Gastroesophageal sphincter (tissue), 4 donors: ENCODE data around the gene CPOX. TPM values are rescaled to one million over a fixed set of nuclear protein-coding genes. Genes with fewer than 3 reads are reported as not detected.

Experiments
- ATAC-seq: fragments of 150-250 bp; one replicate; pipeline ENCODE4 v1.9.1; 2016; ENCODE audit warnings: mild to moderate bottlenecking, moderate library complexity
- H3K27ac ChIP-seq, 4 donors: fragments of 200-600 bp; sonication (generic) in 3 of 4; 1 replicate in 3 of 4; 2 replicates in 1 of 4; pipeline ENCODE4 v1.5.1; 2016 to 2019
- H3K27me3 ChIP-seq: fragments of 200-600 bp; sonication (generic); one replicate; pipeline ENCODE4 v1.5.1; 2019
- H3K36me3 ChIP-seq, 2 donors: fragments of 200-600 bp; sonication (generic); one replicate each; pipeline ENCODE4 v1.5.1; 2019; ENCODE audit warnings: control low read depth in 1 of 2
- H3K4me1 ChIP-seq, 3 donors: fragments of 200-600 bp; sonication (generic); 1 replicate in 2 of 3; 2 replicates in 1 of 3; pipeline ENCODE4 v1.5.1; 2016 to 2019; ENCODE audit warnings: control low read depth in 2 of 3
- H3K4me3 ChIP-seq, 2 donors: fragments of 200-600 bp; sonication (generic); one replicate each; pipeline ENCODE4 v1.5.1; 2019; ENCODE audit warnings: mild to moderate bottlenecking in 1 of 2, moderate library complexity in 1 of 2
- H3K9me3 ChIP-seq, 3 donors: fragments of 200-600 bp; sonication (generic); one replicate each; pipeline ENCODE4 v1.5.1; 2017 to 2019; ENCODE audit warnings: control low read depth in 2 of 3
- CTCF ChIP-seq, 4 experiments: fragments of 200-600 bp in 2 of 4; fragments of 450-650 bp in 2 of 4; sonication (generic) in 1 of 4; IDR thresholded peaks; one replicate each; pipeline ENCODE4 v1.5.1; 2017 to 2019; ENCODE audit warnings: antibody characterized with exemption in 4 of 4, mild to moderate bottlenecking in 2 of 4, moderate library complexity in 2 of 4
- EP300 ChIP-seq: sonication (generic); formaldehyde crosslinking; IDR thresholded peaks from one replicate; pipeline ENCODE4 v1.6.1; 2017; ENCODE audit warnings: antibody characterized with exemption, mild to moderate bottlenecking
- POLR2A ChIP-seq, 2 donors: fragments of 450-650 bp; IDR thresholded peaks; one replicate each; pipeline ENCODE4 v1.6.1; 2017; ENCODE audit warnings: antibody characterized with exemption in 2 of 2, mild to moderate bottlenecking in 2 of 2, moderate library complexity in 1 of 2
- POLR2AphosphoS5 ChIP-seq: sonication (generic); formaldehyde crosslinking; IDR thresholded peaks from one replicate; pipeline ENCODE4 v1.6.1; 2017; ENCODE audit warnings: antibody characterized with exemption
- whole genome bisulfite sequencing, 2 donors: methylation state at CpG; one replicate each; pipeline ENCODE4 v1.1.5; 2018; ENCODE audit warnings: low coverage in 1 of 2; 5-methylcytosine and 5-hydroxymethylcytosine counted together
- total RNA-seq, 4 donors: library from RNA; depleted of rRNA; stranded (reverse); fragments of >200 nt; gene quantifications; one replicate each; pipeline ENCODE4 v1.1.0, GENCODE V29; 2016

The CPOX gene
- total RNA-seq, 4 donors from 2014 or later, result 11.7 to 26.1 (median 17.1) TPM

GRCh38 chr3:98567666-98568270 lies 25.6 kb downstream of the CPOX start:
- Histone ChIP-seq H3K4me3 (no peak overlapping the region), H3K27ac (no peak overlapping the region), H3K9me3 (no peaks in the 10 kb centered on the region), H3K36me3 (no peaks in the 10 kb centered on the region), H3K27me3 (no peaks in the 10 kb centered on the region), H3K4me1 (no peaks in the 10 kb centered on the region)
- no peak for TF ChIP-seq POLR2AphosphoS5
- TF ChIP-seq POLR2A (IDR thresholded peaks at IDR 0.05), result no peak
- ATAC-seq, result no peak
- WGBS, 2 donors, result 79 to 87% methylated on average over 2 of the region's 2 CpGs

- no peak overlapping the region for H3K4me3 ChIP-seq
- ATAC-seq, result no peak
- H3K27ac ChIP-seq, result no peak overlapping the region
- H3K9me3 ChIP-seq, result no peaks in the 10 kb centered on the region
- no peaks in the 10 kb centered on the region for H3K36me3 ChIP-seq
- no peak for TF ChIP-seq POLR2A (IDR thresholded peaks at IDR 0.05)
- no peak for TF ChIP-seq POLR2AphosphoS5
- no peak for TF ChIP-seq EP300
- TF ChIP-seq CTCF (IDR thresholded peaks at IDR 0.05), result no peak
- WGBS, 2 donors, result 87 to 100% methylated on average over 1 to 3 of the region's 6 CpGs
- no peaks in the 10 kb centered on the region for H3K4me1 ChIP-seq
- H3K27me3 ChIP-seq, result no peaks in the 10 kb centered on the region
These were observed 27.6 kb downstream of the CPOX start for GRCh38 chr3:98565843-98566242.

DNA sequence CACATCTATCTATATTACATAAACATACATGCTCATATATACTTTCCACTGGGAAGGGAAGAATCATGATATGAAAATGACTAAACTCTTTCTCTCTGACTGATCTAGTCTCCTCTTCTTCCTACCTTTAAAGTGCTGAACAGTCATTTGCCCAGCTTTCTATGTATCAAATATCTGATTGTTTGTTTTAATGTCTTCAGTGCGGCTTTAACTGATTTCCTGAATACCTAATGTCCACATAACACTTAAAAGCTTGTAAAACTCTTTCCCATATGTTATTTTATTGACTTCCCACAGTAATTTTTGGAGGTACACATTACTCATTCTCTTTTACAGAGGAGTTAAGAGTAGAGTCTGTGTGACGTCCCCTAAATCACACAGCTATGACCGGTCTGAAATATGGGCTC lies 28.2 kb downstream of the CPOX start:
- H3K9me3 ChIP-seq, result no peaks in the 10 kb centered on the region
- no peaks in the 10 kb centered on the region for H3K27me3 ChIP-seq
- no peak for ATAC-seq
- no peaks in the 10 kb centered on the region for H3K36me3 ChIP-seq
- 46 to 56% methylated on average over 1 to 3 of the region's 3 CpGs for WGBS, 2 donors
- TF ChIP-seq POLR2AphosphoS5, result no peak
- TF ChIP-seq EP300, result no peak
- TF ChIP-seq POLR2A (IDR thresholded peaks at IDR 0.05), result no peak
- no peak for TF ChIP-seq CTCF (IDR thresholded peaks at IDR 0.05)
- H3K4me3 ChIP-seq, result no peak overlapping the region
- H3K27ac ChIP-seq, result no peak overlapping the region
- H3K4me1 ChIP-seq, result no peaks in the 10 kb centered on the region

- ATAC-seq, result no peak
- no peak overlapping the region for H3K27ac ChIP-seq
- H3K27me3 ChIP-seq, result no peaks in the 10 kb centered on the region
- no peaks in the 10 kb centered on the region for H3K4me1 ChIP-seq
- no peak for TF ChIP-seq EP300
- 56 to 78% methylated on average over 5 of the region's 7 CpGs for WGBS, 2 donors
- no peaks in the 10 kb centered on the region for H3K36me3 ChIP-seq
- no peaks in the 10 kb centered on the region for H3K9me3 ChIP-seq
- no peak overlapping the region for H3K4me3 ChIP-seq
These were observed 29.0 kb downstream of the CPOX start for GRCh38 chr3:98564282-98565005.

- 64 to 77% methylated on average over 3 of the region's 4 CpGs for WGBS, 2 donors
- ATAC-seq, result no peak
- Histone ChIP-seq H3K4me1 (no peaks in the 10 kb centered on the region), H3K27me3 (no peaks in the 10 kb centered on the region), H3K27ac (no peak overlapping the region), H3K9me3 (no peaks in the 10 kb centered on the region), H3K36me3 (no peaks in the 10 kb centered on the region), H3K4me3 (no peak overlapping the region)
- TF ChIP-seq CTCF (IDR thresholded peaks at IDR 0.05), result no peak
- TF ChIP-seq POLR2AphosphoS5, result no peak
- no peak for TF ChIP-seq EP300
- no peak for TF ChIP-seq POLR2A (IDR thresholded peaks at IDR 0.05)
These were observed 29.6 kb downstream of the CPOX start for GRCh38 chr3:98563661-98564281.
